T-helper 1 cell (primary cell): ENCODE results near the gene NRCAM.

Source experiments
- DNase-seq, 5 donors: peaks; one replicate each; pipeline ENCODE4 v3.0.0-alpha.2; 2012 to 2020

Gene NRCAM

DNA sequence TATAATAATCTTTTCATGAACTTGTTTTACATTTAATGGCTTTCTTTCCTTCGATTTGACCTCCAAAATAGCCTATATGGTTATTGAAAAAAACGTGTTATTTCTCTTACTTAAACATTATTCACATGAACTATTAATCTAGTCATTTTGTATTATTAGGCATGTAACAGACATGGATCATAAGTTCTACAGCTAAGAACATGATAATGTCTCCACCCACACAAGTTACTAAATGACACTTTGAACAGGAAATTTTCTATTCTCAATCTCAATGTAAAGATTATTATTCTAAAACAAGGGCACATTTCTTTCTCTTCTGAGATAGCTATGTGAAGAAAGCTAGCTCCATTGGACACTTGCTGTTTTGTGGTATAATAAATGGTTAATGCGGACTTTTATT, 336.0 kb downstream of the NRCAM start:
- no peak for DNase-seq

DNA sequence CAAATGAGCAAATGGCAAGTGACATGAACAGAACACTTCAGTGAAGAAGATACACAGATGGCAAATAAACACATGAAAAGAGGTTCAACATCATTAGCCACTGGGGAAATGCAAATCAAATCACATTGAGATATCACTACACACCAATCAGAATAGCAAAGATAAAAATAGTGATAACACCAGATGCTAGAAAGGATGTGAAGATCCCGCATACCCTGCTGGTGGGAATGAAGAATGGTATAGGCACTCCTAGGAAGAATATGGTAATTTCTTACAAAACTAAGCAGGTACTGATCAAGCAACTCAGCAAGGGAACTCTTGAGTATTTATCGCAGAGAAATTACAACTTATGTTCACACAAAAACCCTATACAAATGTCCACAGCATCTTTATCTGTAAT, 337.3 kb downstream of the NRCAM start:
- no peak for DNase-seq

DNA sequence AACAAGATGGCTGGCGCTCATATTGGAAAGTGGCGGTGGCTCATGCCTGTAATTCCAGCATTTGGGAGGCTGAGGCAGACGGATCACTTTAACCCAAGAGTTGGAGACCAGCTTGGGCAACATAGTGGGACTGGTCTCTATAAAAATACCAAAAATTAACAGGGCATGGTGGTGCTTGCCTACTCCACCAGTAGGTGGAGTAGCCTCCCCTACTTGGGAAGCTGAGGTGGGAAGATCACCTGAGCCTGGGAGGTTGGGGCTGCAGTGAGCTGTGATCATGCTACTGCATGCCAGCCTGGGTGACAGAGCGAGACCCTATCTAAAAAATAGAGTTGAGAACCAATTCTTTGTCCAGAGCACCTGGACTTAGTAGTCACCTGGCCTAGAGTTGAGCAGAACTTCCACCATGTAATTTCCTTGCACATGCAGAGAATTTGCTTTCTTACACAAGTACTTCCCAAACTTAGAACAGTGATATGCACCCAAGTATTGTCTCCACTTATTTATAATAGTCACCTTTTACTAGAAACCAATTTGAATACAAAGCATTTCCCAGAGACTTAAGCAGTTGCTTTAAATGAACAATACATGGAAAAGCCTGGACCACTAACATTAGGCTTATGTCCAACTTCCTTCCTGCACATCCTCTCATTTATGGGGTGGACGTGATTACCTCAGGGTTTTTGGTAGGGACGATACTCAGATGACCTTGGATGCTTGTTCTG, 342.0 kb downstream of the NRCAM start:
- DNase-seq, result peak in 1 of 5 donors; percentile 6

DNA sequence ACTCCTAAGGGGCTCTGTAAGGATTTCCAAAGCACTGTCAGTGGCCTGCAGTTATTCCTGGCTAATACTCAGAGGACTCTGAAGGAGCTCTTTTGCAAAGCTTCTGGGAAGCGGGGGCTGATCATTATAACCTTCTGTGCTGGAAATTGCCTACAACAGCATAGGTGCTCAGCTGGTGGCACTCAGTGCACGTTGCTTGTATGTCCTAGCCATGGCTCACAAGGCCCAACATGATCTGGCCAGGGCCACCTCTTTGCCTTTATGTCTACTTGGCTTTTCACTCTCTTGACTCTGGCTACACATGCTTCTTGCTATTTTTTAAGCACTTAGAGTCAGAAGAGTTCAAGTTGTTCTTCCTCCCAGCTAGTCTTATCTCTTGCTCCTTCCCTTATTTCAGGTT, 343.6 kb downstream of the NRCAM start:
- no peak for DNase-seq

DNA sequence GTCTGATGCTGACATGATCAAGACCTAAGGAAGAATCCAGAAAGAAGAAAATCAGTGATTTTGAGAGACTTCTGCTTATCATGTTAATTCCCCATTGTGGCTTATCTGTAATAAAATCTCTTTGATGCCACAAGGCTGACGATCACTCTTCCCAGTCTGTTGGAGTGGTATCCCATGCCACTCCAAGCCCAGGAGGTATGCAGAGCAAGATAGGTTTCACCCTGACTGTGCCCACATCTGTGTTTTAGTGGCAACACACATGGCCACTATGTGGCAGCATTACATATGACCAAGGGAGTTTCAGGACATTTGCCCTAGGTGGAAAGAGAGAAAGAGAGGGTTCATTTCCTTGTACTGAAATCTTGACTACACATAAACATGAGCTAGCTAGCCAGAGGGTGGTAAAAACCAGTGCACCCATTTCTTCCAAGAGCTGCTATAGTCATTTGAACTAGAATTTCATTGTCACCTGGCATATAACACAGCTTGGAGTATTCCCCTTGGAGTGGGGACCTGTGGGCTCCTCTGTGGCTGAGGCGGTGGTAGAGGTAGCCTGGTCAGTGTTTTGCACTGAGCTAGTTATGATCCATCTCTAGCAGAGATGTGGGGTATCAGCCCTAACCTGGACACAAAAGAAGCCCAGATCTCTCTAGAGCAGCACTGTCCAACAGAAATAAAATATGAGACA, 346.9 kb downstream of the NRCAM start:
- DNase-seq, result no peak

DNA sequence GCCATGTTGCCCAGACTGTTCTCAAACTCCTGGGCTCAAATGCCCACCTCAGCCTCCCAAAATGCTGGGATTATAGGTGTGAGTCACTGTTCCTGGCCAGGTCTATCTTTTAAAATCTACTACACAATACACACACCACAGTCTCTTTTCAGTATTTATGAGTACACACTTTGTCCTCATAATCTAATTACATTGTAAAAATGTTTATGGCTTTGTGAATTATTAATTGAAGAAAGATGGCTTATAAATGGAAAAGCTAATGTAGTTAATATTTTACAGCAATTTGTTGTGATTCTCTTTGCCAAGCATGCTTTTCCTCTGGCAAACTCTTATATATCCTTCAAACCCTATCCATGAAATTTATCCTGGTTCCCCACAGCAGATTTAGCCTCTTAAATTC, 348.1 kb downstream of the NRCAM start:
- DNase-seq, result no peak

DNA sequence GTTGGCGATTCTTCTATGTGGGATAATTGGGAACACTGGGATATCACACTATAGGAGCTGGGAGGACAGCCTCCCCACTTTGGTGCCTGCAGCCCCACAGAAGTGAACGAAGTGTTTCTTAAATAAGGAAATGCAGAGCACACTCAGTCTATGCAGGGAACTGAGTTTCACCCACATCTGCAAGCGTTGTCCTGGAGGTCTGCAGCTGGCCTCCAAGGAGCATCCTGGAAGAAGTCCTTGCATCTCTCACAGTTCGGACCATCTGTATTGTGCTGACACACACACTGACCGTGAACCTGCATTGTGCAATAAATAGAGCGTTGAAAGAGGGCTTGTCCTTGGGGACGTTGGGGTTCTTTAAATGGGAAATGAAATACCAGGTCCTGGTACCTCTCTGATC, 351.9 kb downstream of the NRCAM start:
- DNase-seq, result no peak

DNA sequence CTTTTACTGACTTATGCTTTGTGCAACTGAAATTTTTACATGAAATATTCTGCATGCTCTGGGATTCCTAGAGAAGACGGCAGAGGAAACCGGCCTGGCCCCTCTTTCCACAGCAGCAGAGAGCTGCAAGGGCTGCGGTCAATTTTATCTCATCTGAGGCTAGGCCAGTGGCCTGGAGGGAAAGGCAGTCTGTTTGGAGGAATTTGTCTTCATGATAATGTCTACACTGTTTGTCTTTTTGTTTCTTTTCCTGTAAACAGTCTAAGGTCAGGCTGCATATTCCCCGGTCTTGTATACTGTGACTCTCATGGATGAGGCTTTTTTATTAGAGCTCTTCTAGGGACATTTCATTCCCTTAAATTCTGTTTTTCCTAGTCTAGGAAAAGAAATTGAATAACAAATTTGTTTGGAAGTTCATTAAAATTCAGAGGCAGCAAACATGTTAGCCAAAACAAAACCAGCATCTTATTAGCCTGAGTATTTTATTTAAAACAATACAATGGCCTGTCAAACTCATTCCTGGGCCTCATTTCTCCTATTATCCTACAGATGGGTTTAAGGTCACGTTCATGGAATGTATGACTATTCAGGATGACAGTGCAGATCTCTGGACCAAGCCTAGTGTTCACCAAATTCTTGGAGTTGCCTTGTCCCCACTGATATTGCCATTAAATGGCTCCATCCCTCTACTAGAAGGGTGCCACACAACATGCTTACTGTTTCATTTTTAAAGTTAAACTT, 352.5 kb downstream of the NRCAM start:
- DNase-seq, result no peak

DNA sequence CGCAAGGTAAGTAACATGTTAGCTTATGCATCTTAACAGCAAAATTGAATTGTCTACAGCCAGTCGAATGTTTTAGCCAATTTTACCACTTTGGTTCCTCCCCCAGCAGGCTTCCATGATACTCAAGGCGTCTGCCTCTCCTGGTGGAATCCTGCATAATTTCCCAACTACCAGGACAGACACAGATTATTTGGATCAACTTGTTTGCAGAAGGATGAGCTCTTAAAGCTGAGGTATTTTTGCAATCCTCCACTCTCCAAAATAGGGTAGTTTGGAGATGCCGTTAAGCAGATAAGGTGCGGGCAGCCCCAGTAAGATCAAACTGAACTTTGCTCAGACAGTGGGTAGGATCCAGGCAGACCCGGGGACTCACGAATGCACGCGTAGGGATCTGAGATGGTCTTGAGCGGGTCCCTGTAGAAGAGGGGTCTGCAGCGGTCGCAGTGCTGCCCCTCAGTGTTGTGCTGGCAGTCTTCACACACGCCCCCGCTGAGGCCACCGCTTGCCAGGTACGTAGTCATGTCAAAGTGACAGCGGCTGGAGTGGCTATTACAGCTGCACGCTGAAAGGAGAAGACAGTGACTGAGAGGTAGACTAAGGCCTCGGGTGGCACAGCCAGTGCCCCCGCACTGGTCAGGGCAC, 353.4 kb downstream of the NRCAM start:
- no peak for DNase-seq

DNA sequence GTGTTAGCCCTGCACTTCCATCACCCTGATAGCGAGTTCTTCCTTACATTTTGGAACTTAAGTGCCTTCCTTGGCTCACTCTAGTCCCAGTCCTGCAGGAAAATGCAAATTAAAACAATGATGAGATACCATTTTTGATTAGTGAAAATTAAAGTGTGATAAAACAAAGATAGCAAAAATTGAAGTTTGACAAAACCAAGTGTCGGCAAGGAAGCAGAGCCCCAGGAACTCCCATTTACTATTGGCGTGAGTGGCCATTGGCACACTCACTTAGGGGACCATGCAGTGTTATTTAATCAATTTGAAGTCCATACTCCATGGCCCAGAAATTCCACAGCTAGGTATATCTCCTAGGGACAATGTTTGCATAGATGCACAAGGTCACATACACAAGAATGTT, 354.5 kb downstream of the NRCAM start:
- no peak for DNase-seq

DNA sequence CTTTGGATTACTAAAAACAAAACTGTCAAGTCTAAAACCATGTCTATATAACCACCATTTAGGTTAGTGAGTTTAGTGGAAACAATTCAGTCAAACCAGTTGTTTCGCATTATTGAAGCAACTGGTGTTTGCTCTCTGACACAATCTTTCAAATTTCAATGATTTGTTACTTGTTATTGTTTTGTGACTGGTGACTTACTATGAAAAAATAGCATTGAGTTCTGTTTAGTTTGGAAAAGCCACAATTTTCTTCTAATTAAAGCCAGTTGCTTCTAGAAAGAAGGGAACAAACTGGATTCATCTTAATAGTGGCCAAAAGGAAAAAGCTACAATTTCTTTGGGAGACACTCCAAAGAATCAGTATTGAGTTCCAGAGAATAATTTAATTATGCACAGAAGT, 356.5 kb downstream of the NRCAM start:
- DNase-seq, result no peak

DNA sequence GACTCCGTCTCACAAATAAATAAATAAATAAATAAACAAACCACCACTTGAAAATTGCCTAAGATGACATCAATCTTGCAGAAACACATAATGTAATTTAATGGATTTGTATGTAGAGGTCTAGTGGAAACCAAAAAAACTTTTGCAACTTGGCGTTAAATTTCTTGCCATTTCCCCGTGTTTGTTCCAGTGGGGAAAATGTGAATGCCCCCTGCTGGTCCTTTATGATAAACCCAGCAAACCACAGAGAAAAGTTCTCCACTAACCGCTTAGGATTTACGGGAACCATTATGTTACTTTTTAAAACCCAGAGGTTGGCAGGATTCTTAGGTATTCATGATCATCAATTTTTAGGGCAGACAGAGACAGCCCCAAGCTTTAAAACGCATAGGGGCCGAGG, 358.5 kb downstream of the NRCAM start:
- no peak for DNase-seq
